DND-41 (cell line): ENCODE data around the gene GDNF.

Experiments
- CTCF ChIP-seq: IDR thresholded peaks from 2 replicates; pipeline ENCODE4 v1.5.1; 2012; ENCODE audit warnings: borderline replicate concordance, low read length, moderate library complexity, mild to moderate bottlenecking; ENCODE audit not compliant: poor library complexity, severe bottlenecking; ENCODE audit errors: extremely low read depth
- EZH2 ChIP-seq: IDR thresholded peaks from 3 replicates; pipeline ENCODE4 v1.6.1; 2012; ENCODE audit warnings: borderline replicate concordance, low read depth, mild to moderate bottlenecking, moderate library complexity, low read length, inconsistent platforms; ENCODE audit not compliant: severe bottlenecking

GRCh38 chr5:37811866-37812265 lies 28.0 kb downstream of the GDNF start:
- TF ChIP-seq CTCF, result no peak
- TF ChIP-seq EZH2, result no peak
